ENCODE measurements around the gene MRTFA. TPM values are rescaled to one million over a fixed set of nuclear protein-coding genes. Genes with fewer than 3 reads are reported as not detected.
"Not testable (repeated sequence)": the region's sequence is repeated elsewhere in the genome, so short reads cannot be mapped to it uniquely, and the experiment has no call there.

Gene MRTFA
- total RNA-seq, 2 experiments from 2014 or later = 72.5 to 76.3 TPM

- peaks cover 3% of the 10 kb centered on the region for H3K4me1 Mint-ChIP-seq
- H3K27me3 Mint-ChIP-seq = no peaks in the 10 kb centered on the region
- no peak overlapping the region for H3K4me3 Mint-ChIP-seq
- no peaks in the 10 kb centered on the region for H3K9me3 Mint-ChIP-seq
- DNase-seq = no peak
- no peak overlapping the region for H3K27ac Mint-ChIP-seq
- H3K36me3 Mint-ChIP-seq = peaks cover 4% of the 10 kb centered on the region
- no peak for ATAC-seq (ENCODE audit: low read depth)
- POLR2A ChIA-PET = no interaction called here
Observed at GRCh38 chr22:40507491-40507890, 129.0 kb downstream of the MRTFA start.

GRCh38 chr22:40506762-40507161 lies 129.8 kb downstream of the MRTFA start:
- Mint-ChIP-seq H3K4me1 (peaks cover 3% of the 10 kb centered on the region), H3K36me3 (peaks cover 4% of the 10 kb centered on the region), H3K4me3 (no peak overlapping the region), H3K27me3 (no peaks in the 10 kb centered on the region), H3K9me3 (no peaks in the 10 kb centered on the region), H3K27ac (no peak overlapping the region)
- DNase-seq (no peak), ATAC-seq (ENCODE audit: low read depth) (no peak)
- POLR2A ChIA-PET = no interaction called here

- DNase-seq (no peak), ATAC-seq (ENCODE audit: low read depth) (no peak)
- POLR2A ChIA-PET = interaction anchor here (0.6 kb wide), 1 partner anchor 42 kb away, joined by 3 read pairs; no protein-coding TSS in a partner anchor
- Mint-ChIP-seq H3K27me3 (no peaks in the 10 kb centered on the region), H3K9me3 (no peaks in the 10 kb centered on the region), H3K4me1 (peaks cover 4% of the 10 kb centered on the region), H3K4me3 (no peak overlapping the region), H3K27ac (no peak overlapping the region), H3K36me3 (peaks cover 4% of the 10 kb centered on the region)
Observed at GRCh38 chr22:40504285-40505249, 132.0 kb downstream of the MRTFA start.

DNA sequence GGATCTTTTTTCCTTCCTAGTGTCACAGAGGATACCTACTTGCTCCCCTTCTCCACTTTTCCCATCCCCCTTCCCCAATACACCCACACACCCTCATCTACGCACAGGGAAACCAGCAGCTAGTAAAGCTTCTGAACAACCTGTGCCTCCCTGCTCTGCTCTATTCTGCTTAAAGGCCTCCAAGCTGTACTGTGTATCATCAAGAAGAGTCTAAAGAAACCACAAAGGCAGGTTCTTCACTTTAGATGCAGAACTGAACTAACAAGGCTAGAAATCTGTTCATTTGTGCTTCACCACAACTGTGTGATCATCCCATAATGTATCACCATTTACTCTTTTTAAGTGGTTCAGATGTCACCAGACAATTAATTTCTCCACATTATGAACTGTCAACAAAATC lies 133.6 kb downstream of the MRTFA start:
- Mint-ChIP-seq H3K27ac (no peak overlapping the region), H3K4me3 (no peak overlapping the region), H3K4me1 (peaks cover 12% of the 10 kb centered on the region), H3K9me3 (no peaks in the 10 kb centered on the region), H3K36me3 (peaks cover 4% of the 10 kb centered on the region), H3K27me3 (no peaks in the 10 kb centered on the region)
- DNase-seq (no peak), ATAC-seq (ENCODE audit: low read depth) (no peak)
- POLR2A ChIA-PET = no interaction called here

DNA sequence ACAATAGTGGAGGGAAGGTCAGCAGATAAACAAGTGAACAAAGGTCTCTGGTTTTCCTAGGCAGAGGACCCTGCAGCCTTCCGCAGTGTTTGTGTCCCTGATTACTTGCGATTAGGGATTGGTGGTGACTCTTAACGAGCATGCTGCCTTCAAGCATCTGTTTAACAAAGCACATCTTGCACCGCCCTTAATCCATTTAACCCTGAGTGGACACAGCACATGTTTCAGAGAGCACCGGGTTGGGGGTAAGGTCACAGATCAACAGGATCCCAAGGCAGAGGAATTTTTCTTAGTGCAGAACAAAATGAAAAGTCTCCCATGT lies 136.1 kb downstream of the MRTFA start:
- not testable (repeated sequence) for H3K27me3 Mint-ChIP-seq; H3K9me3 Mint-ChIP-seq; H3K4me3 Mint-ChIP-seq; ATAC-seq (ENCODE audit: low read depth); H3K27ac Mint-ChIP-seq; DNase-seq; H3K36me3 Mint-ChIP-seq
- H3K4me1 Mint-ChIP-seq = peaks cover 16% of the 10 kb centered on the region
- POLR2A ChIA-PET = interaction anchor here (0.7 kb wide), 1 partner anchor 149 kb away, joined by 6 read pairs; no protein-coding TSS in a partner anchor

- peaks cover 16% of the 10 kb centered on the region for H3K4me1 Mint-ChIP-seq
- DNase-seq (no peak), ATAC-seq (ENCODE audit: low read depth) (peak; percentile 58)
- no peaks in the 10 kb centered on the region for H3K9me3 Mint-ChIP-seq
- no peaks in the 10 kb centered on the region for H3K27me3 Mint-ChIP-seq
- no peak overlapping the region for H3K27ac Mint-ChIP-seq
- POLR2A ChIA-PET = no interaction called here
- H3K4me3 Mint-ChIP-seq = no peak overlapping the region
- peaks cover 6% of the 10 kb centered on the region for H3K36me3 Mint-ChIP-seq
Observed at GRCh38 chr22:40499209-40499623, 137.3 kb downstream of the MRTFA start.

DNA sequence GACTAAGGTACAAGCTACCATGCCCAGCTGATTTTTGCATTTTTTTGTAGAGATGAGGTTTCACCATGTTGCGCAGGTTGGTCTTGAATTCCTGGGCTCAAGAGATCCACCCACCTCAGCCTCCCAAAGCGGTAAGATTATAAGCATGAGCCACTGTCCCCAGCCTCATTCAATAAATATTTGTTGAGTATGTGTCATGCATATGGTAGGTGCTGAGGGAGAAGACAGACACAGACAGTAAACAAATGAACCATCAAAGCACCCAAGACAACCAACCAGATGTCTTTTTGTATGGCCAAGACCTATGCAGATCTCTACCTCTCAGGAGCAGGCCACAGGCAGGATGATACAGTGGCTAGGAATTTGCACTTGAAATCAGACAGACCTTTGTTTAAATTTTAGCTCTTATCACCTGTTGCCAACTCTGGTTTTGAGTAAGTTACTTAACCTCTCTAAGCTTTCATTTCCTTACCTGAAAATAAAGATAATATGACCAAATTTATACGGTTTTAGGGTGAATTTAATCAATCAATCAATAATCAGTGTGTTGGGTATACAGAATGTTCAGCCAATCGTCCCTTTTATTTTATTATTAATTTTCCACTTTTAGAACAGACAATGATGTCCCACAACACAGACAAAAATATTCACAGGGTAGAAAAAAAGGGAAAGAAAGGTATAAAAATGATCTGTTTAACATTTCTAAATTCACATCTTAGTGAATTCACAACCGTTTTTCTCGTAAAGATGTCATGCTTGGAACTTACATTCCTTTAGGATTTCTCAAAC lies 137.9 kb downstream of the MRTFA start:
- no peaks in the 10 kb centered on the region for H3K27me3 Mint-ChIP-seq
- H3K9me3 Mint-ChIP-seq = no peaks in the 10 kb centered on the region
- no peak overlapping the region for H3K27ac Mint-ChIP-seq
- ATAC-seq (ENCODE audit: low read depth) = no peak
- H3K4me3 Mint-ChIP-seq = no peak overlapping the region
- POLR2A ChIA-PET = no interaction called here
- DNase-seq = no peak
- H3K36me3 Mint-ChIP-seq = peaks cover 6% of the 10 kb centered on the region
- H3K4me1 Mint-ChIP-seq = peaks cover 16% of the 10 kb centered on the region

DNA sequence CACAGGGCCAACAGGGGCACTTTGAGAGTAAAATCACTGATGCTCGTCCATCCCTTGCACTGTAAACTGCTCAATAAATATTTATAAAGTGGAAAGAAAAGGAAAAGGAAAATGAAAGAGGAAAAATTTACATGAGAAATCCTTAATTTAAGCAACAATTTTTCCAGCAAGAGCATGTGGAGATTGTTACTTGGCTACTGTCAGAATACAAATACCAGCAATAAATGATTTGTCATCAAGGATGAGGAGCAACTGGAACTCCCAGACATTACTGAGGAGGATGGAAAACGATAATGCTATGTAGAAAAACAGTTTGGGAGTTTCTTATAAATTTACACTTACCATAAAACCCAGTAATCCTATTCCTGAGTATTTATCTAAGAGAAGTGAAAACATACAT lies 143.1 kb downstream of the MRTFA start:
- Mint-ChIP-seq H3K27me3 (no peaks in the 10 kb centered on the region), H3K4me3 (no peak overlapping the region), H3K36me3 (peaks cover 6% of the 10 kb centered on the region), H3K27ac (no peak overlapping the region), H3K4me1 (peaks cover 17% of the 10 kb centered on the region), H3K9me3 (no peaks in the 10 kb centered on the region)
- ATAC-seq (ENCODE audit: low read depth) (no peak), DNase-seq (no peak)
- POLR2A ChIA-PET = no interaction called here

GRCh38 chr22:40491990-40492631 lies 144.4 kb downstream of the MRTFA start:
- DNase-seq (no peak), ATAC-seq (ENCODE audit: low read depth) (peak; percentile 18)
- no peaks in the 10 kb centered on the region for H3K27me3 Mint-ChIP-seq
- H3K9me3 Mint-ChIP-seq = no peaks in the 10 kb centered on the region
- H3K36me3 Mint-ChIP-seq = peaks cover 6% of the 10 kb centered on the region
- no peak overlapping the region for H3K4me3 Mint-ChIP-seq
- H3K4me1 Mint-ChIP-seq = peaks cover 18% of the 10 kb centered on the region
- no peak overlapping the region for H3K27ac Mint-ChIP-seq
- POLR2A ChIA-PET = no interaction called here

DNA sequence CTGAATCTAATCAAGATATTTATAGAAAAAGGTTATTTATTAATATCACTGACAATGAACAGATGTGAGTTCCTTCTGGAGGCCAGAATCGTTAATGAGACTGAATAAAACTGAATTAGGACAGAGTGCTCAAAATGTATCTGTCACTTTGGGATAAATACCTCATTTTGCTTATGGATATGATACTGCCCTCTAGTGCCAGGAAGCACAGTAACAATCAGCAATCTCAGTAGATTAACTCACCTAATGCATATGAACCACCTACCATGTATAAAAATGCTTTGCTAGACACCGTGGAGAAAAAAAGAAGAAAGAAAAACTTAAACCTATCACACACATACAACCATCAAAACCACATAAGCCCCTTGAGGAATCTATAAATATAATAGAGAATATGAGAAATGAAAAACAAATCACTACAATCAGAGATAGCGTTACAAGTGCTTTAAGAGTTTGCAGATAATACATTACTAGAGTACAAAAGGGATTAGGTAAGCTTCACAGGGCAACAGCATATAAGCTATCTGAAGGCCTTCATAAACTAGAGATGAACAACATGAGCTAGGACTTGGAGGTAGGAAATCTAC lies 148.8 kb downstream of the MRTFA start:
- Mint-ChIP-seq H3K4me1 (peaks cover 21% of the 10 kb centered on the region), H3K36me3 (peaks cover 4% of the 10 kb centered on the region), H3K4me3 (no peak overlapping the region), H3K27ac (no peak overlapping the region), H3K27me3 (no peaks in the 10 kb centered on the region), H3K9me3 (no peaks in the 10 kb centered on the region)
- DNase-seq (no peak), ATAC-seq (ENCODE audit: low read depth) (peak; percentile 42)
- POLR2A ChIA-PET = interaction anchor here (0.5 to 1.6 kb wide), 2 partner anchors 28 to 51 kb away, joined by 5 read pairs; no protein-coding TSS in a partner anchor

DNA sequence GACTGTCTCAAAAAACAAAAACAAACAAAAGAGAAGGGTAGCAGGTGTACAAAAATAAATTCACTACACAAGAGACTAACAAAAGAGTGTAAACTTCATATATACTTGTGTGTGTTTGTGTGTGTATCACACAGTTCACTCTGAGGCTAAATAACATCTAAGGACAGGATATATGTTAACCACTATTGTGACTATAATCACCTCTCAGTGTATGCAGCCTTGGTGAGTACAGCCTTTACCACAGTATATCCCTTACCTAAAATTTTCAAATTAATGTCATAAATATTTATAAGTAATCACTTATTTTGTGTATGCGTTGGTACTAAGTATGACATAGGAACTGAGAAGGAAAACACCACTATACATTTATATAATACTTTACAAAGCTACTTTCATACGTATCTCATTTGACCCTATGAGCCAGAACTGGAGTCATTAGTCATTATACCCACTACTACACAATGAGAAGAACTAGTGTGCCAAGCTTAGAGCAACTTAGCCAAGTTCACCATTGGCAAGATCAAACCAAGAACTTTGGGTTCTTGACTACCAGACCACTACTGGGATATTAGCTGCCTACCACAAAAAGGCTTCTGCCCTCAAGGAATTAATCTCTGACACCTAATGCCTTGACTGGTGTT lies 149.4 kb downstream of the MRTFA start:
- DNase-seq (no peak), ATAC-seq (ENCODE audit: low read depth) (peak; percentile 72)
- H3K27ac Mint-ChIP-seq = no peak overlapping the region
- H3K4me3 Mint-ChIP-seq = no peak overlapping the region
- POLR2A ChIA-PET = interaction anchor here (1.6 kb wide), 1 partner anchor 51 kb away, joined by 5 read pairs; no protein-coding TSS in a partner anchor
- no peaks in the 10 kb centered on the region for H3K27me3 Mint-ChIP-seq
- no peaks in the 10 kb centered on the region for H3K9me3 Mint-ChIP-seq
- peaks cover 4% of the 10 kb centered on the region for H3K36me3 Mint-ChIP-seq
- H3K4me1 Mint-ChIP-seq = peaks cover 15% of the 10 kb centered on the region

DNA sequence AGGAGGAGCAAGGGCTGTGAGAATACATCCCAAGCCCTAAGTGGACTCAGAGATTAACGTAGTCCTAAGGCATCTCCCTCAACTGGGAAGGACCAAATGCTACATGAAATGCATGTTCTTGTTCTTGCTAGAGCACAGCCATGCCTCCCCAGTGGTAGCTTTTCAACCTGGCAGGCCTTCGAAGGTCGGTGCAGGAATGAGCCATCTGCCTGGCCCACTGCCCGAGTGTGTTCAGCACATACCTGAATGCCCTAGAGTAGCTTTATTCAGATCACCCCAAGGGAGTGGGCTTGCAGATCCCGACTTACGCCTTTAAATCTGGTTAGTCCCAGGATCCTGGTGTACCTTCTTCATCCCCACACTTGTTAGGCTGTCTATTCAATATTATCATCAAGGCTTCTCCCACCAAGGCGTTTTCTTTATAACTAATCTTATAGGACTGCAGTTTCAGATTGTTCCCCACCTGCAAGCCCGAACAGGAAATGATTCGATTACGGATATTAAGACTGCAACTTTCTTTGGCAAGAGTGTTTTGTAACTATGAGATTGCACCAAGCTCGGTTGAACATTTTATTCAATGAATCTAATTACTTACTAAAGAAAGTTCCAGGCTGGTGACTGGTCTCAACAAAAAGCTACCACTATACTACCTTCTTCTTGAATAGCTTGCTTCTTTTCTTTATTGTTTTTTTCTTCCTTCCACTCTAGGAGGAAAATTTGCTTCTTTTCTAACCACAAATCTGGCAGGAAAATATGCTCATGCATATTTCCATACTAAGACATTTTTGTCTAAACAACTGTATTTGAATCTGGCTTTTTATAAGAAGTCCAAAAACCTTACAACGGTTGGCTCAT lies 150.5 kb downstream of the MRTFA start:
- Mint-ChIP-seq H3K27ac (no peak overlapping the region), H3K27me3 (no peaks in the 10 kb centered on the region), H3K9me3 (no peaks in the 10 kb centered on the region), H3K4me3 (no peak overlapping the region), H3K4me1 (peaks cover 16% of the 10 kb centered on the region), H3K36me3 (peaks cover 4% of the 10 kb centered on the region)
- DNase-seq = no peak
- POLR2A ChIA-PET = interaction anchor here (0.6 kb wide), 1 partner anchor 49 kb away, joined by 3 read pairs; no protein-coding TSS in a partner anchor
- ATAC-seq (ENCODE audit: low read depth) = no peak

Data from activated naive CD8-positive, alpha-beta T cell treated with anti-CD3 and anti-CD28 coated beads, Interleukin-2, amount 10 ng/mL, durations not matched to agents 7 days and 5 days (primary cell).